Dedifferentiated amniotic fluid mesenchymal stem cell (primary cell): ENCODE results near the gene ZFYVE21.

Experiments used
- DNase-seq: peaks from one replicate; pipeline ENCODE4 v3.0.0-alpha.2; 2016; ENCODE audit errors: extremely low spot score

ZFYVE21 gene

GRCh38 chr14:103725001-103725682, 9.5 kb downstream of the ZFYVE21 start:
- no peak for DNase-seq

GRCh38 chr14:103725739-103726395, 10.3 kb downstream of the ZFYVE21 start:
- no peak for DNase-seq

GRCh38 chr14:103726474-103726873, 10.9 kb downstream of the ZFYVE21 start:
- no peak for DNase-seq

GRCh38 chr14:103727313-103727980, 11.8 kb downstream of the ZFYVE21 start:
- DNase-seq: no peak

GRCh38 chr14:103728141-103728540, 12.5 kb downstream of the ZFYVE21 start:
- no peak for DNase-seq

GRCh38 chr14:103728721-103729120, 13.1 kb downstream of the ZFYVE21 start:
- DNase-seq: no peak

- DNase-seq: no peak
Measured at GRCh38 chr14:103729496-103730448, 14.2 kb downstream of the ZFYVE21 start.

GRCh38 chr14:103730490-103731035, 15.0 kb downstream of the ZFYVE21 start:
- DNase-seq: no peak

GRCh38 chr14:103731481-103731880, 15.9 kb downstream of the ZFYVE21 start:
- no peak for DNase-seq

- no peak for DNase-seq
Measured at GRCh38 chr14:103731916-103732867, 16.6 kb downstream of the ZFYVE21 start.

- DNase-seq: no peak
Measured at GRCh38 chr14:103732868-103733620, 17.4 kb downstream of the ZFYVE21 start.

GRCh38 chr14:103733651-103734050, 18.0 kb downstream of the ZFYVE21 start:
- DNase-seq: no peak

GRCh38 chr14:103734081-103734888, 18.7 kb downstream of the ZFYVE21 start:
- DNase-seq: no peak

- DNase-seq: no peak
Measured at GRCh38 chr14:103735022-103735421, 19.4 kb downstream of the ZFYVE21 start.

GRCh38 chr14:103735439-103735814, 19.8 kb downstream of the ZFYVE21 start:
- no peak for DNase-seq

GRCh38 chr14:103735815-103736545, 20.4 kb downstream of the ZFYVE21 start:
- DNase-seq: no peak

- DNase-seq: no peak
Measured at GRCh38 chr14:103736546-103737431, 21.2 kb downstream of the ZFYVE21 start.
